GM12878 (cell line): Measurements from ENCODE around the gene USP35. TPM values are rescaled to one million over a fixed set of nuclear protein-coding genes. Genes with fewer than 3 reads are reported as not detected.

Source experiments
- ASH2L ChIP-seq: fragments of 300-600, 200-600 bp; sonication (generic); IDR thresholded peaks from 2 replicates; pipeline ENCODE4 v1.6.1; 2017; ENCODE audit warnings: low read depth, mild to moderate bottlenecking, borderline replicate concordance
- BCLAF1 ChIP-seq: fragments of 450-650 bp; IDR thresholded peaks from 2 replicates; pipeline ENCODE4 v1.6.1; 2017; ENCODE audit warnings: antibody characterized with exemption, mild to moderate bottlenecking, moderate library complexity
- BMI1 ChIP-seq: fragments of 450-650 bp; IDR thresholded peaks from 2 replicates; pipeline ENCODE4 v1.6.1; 2016; ENCODE audit warnings: mild to moderate bottlenecking, moderate library complexity, borderline replicate concordance
- CHD4 ChIP-seq: fragments of 200-600 bp; sonication (generic); IDR thresholded peaks from 2 replicates; pipeline ENCODE4 v1.6.1; 2016; ENCODE audit warnings: mild to moderate bottlenecking
- DPF2 ChIP-seq: fragments of 450-650 bp; IDR thresholded peaks from 2 replicates; pipeline ENCODE4 v1.6.1; 2017; ENCODE audit warnings: mild to moderate bottlenecking
- EED ChIP-seq: sonication (generic); IDR thresholded peaks from 2 replicates; pipeline ENCODE4 v1.6.1; 2016; ENCODE audit warnings: antibody characterized with exemption, low read depth
- FOXM1 ChIP-seq: IDR thresholded peaks from 2 replicates; pipeline ENCODE4 v1.6.1; 2012; ENCODE audit warnings: low read depth, mild to moderate bottlenecking, inconsistent platforms, low read length, moderate library complexity
- HCFC1 ChIP-seq: fragments of 150-350 bp; IDR thresholded peaks from 2 replicates; pipeline ENCODE4 v1.6.1; 2014; ENCODE audit warnings: low read length
- KLF5 ChIP-seq: fragments of 450-650 bp; IDR thresholded peaks from 2 replicates; pipeline ENCODE4 v1.6.1; 2014; ENCODE audit warnings: mild to moderate bottlenecking; ENCODE audit not compliant: partially characterized antibody
- NR2F1 ChIP-seq: fragments of 450-650 bp; conservative IDR thresholded peaks from 2 replicates; pipeline ENCODE4 v1.6.1; 2017; ENCODE audit warnings: mild to moderate bottlenecking
- RB1 ChIP-seq: fragments of 450-650 bp; formaldehyde crosslinking; IDR thresholded peaks from 2 replicates; pipeline ENCODE4 v1.6.1; 2017; ENCODE audit warnings: mild to moderate bottlenecking, borderline replicate concordance
- RELB ChIP-seq: fragments of 450-650 bp; IDR thresholded peaks from 2 replicates; pipeline ENCODE4 v1.6.1; 2017; ENCODE audit warnings: low read depth, mild to moderate bottlenecking, moderate library complexity
- REST ChIP-seq: IDR thresholded peaks from 2 replicates; pipeline ENCODE4 v1.6.1; 2012; ENCODE audit warnings: mild to moderate bottlenecking, low read depth, low read length
- SIN3A ChIP-seq: IDR thresholded peaks from 2 replicates; pipeline ENCODE4 v1.6.1; 2012; ENCODE audit warnings: low read depth, low read length, improper control_type of control experiment
- SIX5 ChIP-seq: IDR thresholded peaks from 2 replicates; pipeline ENCODE4 v1.6.1; 2011; ENCODE audit warnings: mild to moderate bottlenecking, low read depth, low read length, moderate library complexity; ENCODE audit not compliant: severe bottlenecking
- TARDBP ChIP-seq: IDR thresholded peaks from 2 replicates; pipeline ENCODE4 v1.6.1; 2016; ENCODE audit warnings: borderline replicate concordance
- YY1 ChIP-seq: IDR thresholded peaks from 2 replicates; pipeline ENCODE4 v1.6.1; 2011; ENCODE audit warnings: low read depth, mild to moderate bottlenecking, low read length
- ZNF207 ChIP-seq: fragments of 450-650 bp; IDR thresholded peaks from 2 replicates; pipeline ENCODE4 v1.6.1; 2014; ENCODE audit warnings: antibody characterized with exemption, mild to moderate bottlenecking, borderline replicate concordance
- ZNF592 ChIP-seq: fragments of 450-650 bp; IDR thresholded peaks from 2 replicates; pipeline ENCODE4 v1.6.1; 2017; ENCODE audit warnings: mild to moderate bottlenecking, moderate library complexity
- ZSCAN29 ChIP-seq: fragments of 450-650 bp; IDR thresholded peaks from 2 replicates; pipeline ENCODE4 v1.6.1; 2017; ENCODE audit warnings: mild to moderate bottlenecking, moderate library complexity
- polyA plus RNA-seq, 11 experiments: library from polyadenylated mRNA; depleted of rRNA in 4 of 11; unstranded in 6 of 11; stranded (reverse) in 5 of 11; fragments of >200 nt; fragmentation: Nextera tagmentation in 4 of 11; fragmentation: Illumina TruSeq in 1 of 11; extraction: Ambion mirVana in 4 of 11; extraction: Trizol in 1 of 11; gene quantifications; 1 replicate in 1 of 11; 2 replicates in 10 of 11; pipeline versions ENCODE4 v1.2.1 to v1.2.3, GENCODE V29; 2011 to 2016; ENCODE audit warnings: inconsistent platforms in 2 of 11, missing spikeins in 2 of 11, low read depth in 1 of 11
- total RNA-seq, 4 experiments: library from RNA; depleted of rRNA in 3 of 4; stranded (reverse); fragments of >200 nt in 3 of 4; fragmentation: Illumina TruSeq in 1 of 4; extraction: Trizol in 1 of 4; gene quantifications; 2 replicates each; pipeline versions ENCODE4 v1.2.1 to v1.2.3, GENCODE V29; 2013 to 2021

USP35 gene
- total and polyA plus RNA-seq, 10 of the 15 experiments (the other 5 are each of a cell fraction or from before 2014, with no cell fraction given): 0.13 to 6.4 (median 3.1) TPM; not detected in 1

GRCh38 chr11:78228467-78228866, 39.7 kb downstream of the USP35 start (continued):
- TF ChIP-seq NR2F1 (no peak), ZNF207 (no peak), DPF2 (no peak), ZNF592 (no peak), ASH2L (no peak), SIN3A (no peak), RB1 (no peak), BCLAF1 (no peak), REST (no peak), RELB (no peak), FOXM1 (0 out of 2 replicates have a peak, but pooled peaks have one; percentile 56), TARDBP (no peak), SIX5 (no peak), KLF5 (no peak), HCFC1 (no peak), BMI1 (no peak), ZSCAN29 (no peak), EED (no peak), CHD4 (no peak), YY1 (peak; percentile 76)
